DMS114 treated with DMSO at 0.1 percent for 48 hours (cell line): ENCODE results near the gene KAT7.
A peak's percentile ranks its signal among the peaks of the same experiment; 100 is the strongest.

Experiments
- DNase-seq: peaks from one replicate; lab custom pipeline; 2025; ENCODE audit not compliant: unreplicated experiment; lab: John Stamatoyannopoulos, UW

KAT7 gene

GRCh38 chr17:49760296-49760695 is 28.2 kb upstream of the KAT7 start:
- DNase-seq = no peak

GRCh38 chr17:49760932-49761558 is 27.4 kb upstream of the KAT7 start:
- DNase-seq = no peak

- DNase-seq = no peak
Measured at GRCh38 chr17:49762151-49762941, 26.1 kb upstream of the KAT7 start.

GRCh38 chr17:49763735-49764558 is 24.5 kb upstream of the KAT7 start, which contains the start of gene FAM117A:
TSS of gene FAM117A (minus strand) at chr17:49764131. CDS start at chr17:49764087, 44 bp downstream.
- peak; percentile 98 for DNase-seq

- DNase-seq = no peak
Measured at GRCh38 chr17:49764559-49765180, 23.8 kb upstream of the KAT7 start.

GRCh38 chr17:49766918-49767530 is 21.5 kb upstream of the KAT7 start:
- DNase-seq = no peak

GRCh38 chr17:49775546-49776260 is 12.8 kb upstream of the KAT7 start:
- no peak for DNase-seq

GRCh38 chr17:49776551-49777300 is 11.8 kb upstream of the KAT7 start:
- no peak for DNase-seq

GRCh38 chr17:49777563-49777962 is 10.9 kb upstream of the KAT7 start:
- no peak for DNase-seq

GRCh38 chr17:49779156-49779738 is 9.2 kb upstream of the KAT7 start:
- DNase-seq = no peak

- DNase-seq = peak; percentile 32
Measured at GRCh38 chr17:49779739-49780231, 8.7 kb upstream of the KAT7 start.

- no peak for DNase-seq
Measured at GRCh38 chr17:49783071-49783715, 5.3 kb upstream of the KAT7 start.

- DNase-seq = no peak
Measured at GRCh38 chr17:49783791-49784190, 4.7 kb upstream of the KAT7 start.

GRCh38 chr17:49784636-49785035 is 3.8 kb upstream of the KAT7 start:
- DNase-seq = no peak

GRCh38 chr17:49787884-49788477 is 500 bp upstream of the KAT7 start:
- DNase-seq = no peak

- no peak for DNase-seq
Measured at GRCh38 chr17:49789243-49789578, 730 bp downstream of the KAT7 start.

- DNase-seq = no peak
Measured at GRCh38 chr17:49793309-49793708, 4.8 kb downstream of the KAT7 start.

GRCh38 chr17:49795372-49795771 is 6.9 kb downstream of the KAT7 start:
- no peak for DNase-seq
